Naive thymus-derived CD4-positive, alpha-beta T cell (primary cell): ENCODE data around the gene ANKRD1. TPM values are rescaled to one million over a fixed set of nuclear protein-coding genes. Genes with fewer than 3 reads are reported as not detected.

Experiments used
- ATAC-seq: fragments of 150-1000 bp; cut with Tn5 transposase; 2 replicates; pipeline ENCODE4 v1.10.0; 2021; ENCODE audit warnings: mild to moderate bottlenecking, moderate library complexity
- CTCF ChIA-PET: fragments of 350-600 bp; sonication (Branson Sonifier 250); formaldehyde crosslinking; loops from one replicate; lab custom pipeline; 2021; ENCODE audit warnings: antibody characterized with exemption; lab: Charles Lee
- POLR2A ChIA-PET: fragments of 350-600 bp; sonication (Branson Sonifier 250); formaldehyde crosslinking; loops from one replicate; lab custom pipeline; 2021; ENCODE audit warnings: antibody characterized with exemption, inconsistent platforms; lab: Charles Lee
- DNase-seq, 9 donors: peaks; one replicate each; pipeline versions ENCODE4 v3.0.0 to v3.0.0-alpha.2; 2020 to 2022; ENCODE audit warnings: mixed read lengths in 1 of 9
- H3K27ac ChIP-seq: one replicate; pipeline ENCODE4 v1.7.0; 2013; ENCODE audit warnings: mild to moderate bottlenecking, low read depth, low read length, moderate library complexity
- H3K27me3 ChIP-seq, 2 donors: one replicate each; pipeline ENCODE4 v1.7.0; 2013; ENCODE audit warnings: low read length in 2 of 2, mild to moderate bottlenecking in 2 of 2, moderate library complexity in 2 of 2; ENCODE audit not compliant: control insufficient read depth in 2 of 2, insufficient read depth in 2 of 2
- H3K36me3 ChIP-seq, 3 experiments: 1 replicate in 2 of 3; 2 replicates in 1 of 3; pipeline ENCODE4 v1.7.0; 2013; ENCODE audit warnings: low read length in 3 of 3, mild to moderate bottlenecking in 3 of 3, moderate library complexity in 1 of 3; ENCODE audit not compliant: insufficient read depth in 3 of 3, control insufficient read depth in 2 of 3
- H3K4me1 ChIP-seq, 2 donors: one replicate each; pipeline ENCODE4 v1.7.0; 2013; ENCODE audit warnings: low read length in 2 of 2, mild to moderate bottlenecking in 2 of 2, moderate library complexity in 1 of 2; ENCODE audit not compliant: control insufficient read depth in 2 of 2, insufficient read depth in 2 of 2
- H3K4me3 ChIP-seq: 2 replicates; pipeline ENCODE4 v1.7.0; 2013; ENCODE audit warnings: mild to moderate bottlenecking, low read length
- H3K9me3 ChIP-seq, 3 experiments: 1 replicate in 2 of 3; 2 replicates in 1 of 3; pipeline ENCODE4 v1.7.0; 2013; ENCODE audit warnings: low read length in 3 of 3; ENCODE audit not compliant: control insufficient read depth in 2 of 3
- H3K27ac Mint-ChIP-seq, 9 donors: one replicate each; pipeline ENCODE4 v1.8.0; 2020 to 2022; ENCODE audit warnings: mixed read lengths in 9 of 9, mild to moderate bottlenecking in 8 of 9, moderate library complexity in 5 of 9, inconsistent platforms in 2 of 9
- H3K27me3 Mint-ChIP-seq, 5 donors: one replicate each; pipeline ENCODE4 v1.8.0; 2021 to 2022; ENCODE audit warnings: mixed read lengths in 5 of 5, mild to moderate bottlenecking in 1 of 5
- H3K36me3 Mint-ChIP-seq, 5 donors: one replicate each; pipeline ENCODE4 v1.8.0; 2020 to 2022; ENCODE audit warnings: mixed read lengths in 5 of 5, mild to moderate bottlenecking in 3 of 5, inconsistent platforms in 1 of 5
- H3K4me1 Mint-ChIP-seq, 7 donors: one replicate each; pipeline ENCODE4 v1.8.0; 2020 to 2022; ENCODE audit warnings: mixed read lengths in 7 of 7, mild to moderate bottlenecking in 3 of 7, inconsistent platforms in 1 of 7
- H3K4me3 Mint-ChIP-seq, 10 donors: one replicate each; pipeline ENCODE4 v1.8.0; 2020 to 2022; ENCODE audit warnings: mild to moderate bottlenecking in 10 of 10, mixed read lengths in 10 of 10, moderate library complexity in 6 of 10, inconsistent platforms in 2 of 10
- H3K9me3 Mint-ChIP-seq, 11 donors: one replicate each; pipeline ENCODE4 v1.8.0; 2020 to 2022; ENCODE audit warnings: mixed read lengths in 11 of 11, mild to moderate bottlenecking in 4 of 11, inconsistent platforms in 1 of 11, moderate library complexity in 1 of 11
- intact Hi-C, 2 donors: fragments of 100-400 bp; cut with micrococcal nuclease; formaldehyde crosslinking; loops; one replicate each; pipeline ENCODE4 v1.15.1; 2023
- polyA plus RNA-seq, 2 donors: library from polyadenylated mRNA; unstranded; fragments of 300-500 nt; fragmentation: Illumina TruSeq; gene quantifications; one replicate each; pipeline ENCODE4 v1.2.3, GENCODE V29; 2021
- total RNA-seq, 6 experiments: library from RNA in 5 of 6; stranded (reverse) in 5 of 6; gene quantifications; 1 replicate in 5 of 6; 2 replicates in 1 of 6; pipeline ENCODE4 v1.2.3 and lab custom pipeline; 2021 to 2026

ANKRD1 gene
- total and polyA plus RNA-seq, 7 experiments from 2014 or later, result not detected

GRCh38 chr10:90965720-90966119 is 44.8 kb upstream of the ANKRD1 start:
- Histone ChIP-seq H3K27me3 (no peaks in the 10 kb centered on the region), H3K36me3 (no peaks in the 10 kb centered on the region), H3K27ac (no peak overlapping the region), H3K4me1 (no peaks in the 10 kb centered on the region), H3K9me3 (no peaks in the 10 kb centered on the region), H3K4me3 (no peak overlapping the region)
- no peak for ATAC-seq
- Mint-ChIP-seq H3K4me3 (no peak overlapping the region), H3K36me3 (no peaks in the 10 kb centered on the region), H3K27ac (no peak overlapping the region), H3K9me3 (no peaks in the 10 kb centered on the region), H3K4me1 (no peaks in the 10 kb centered on the region), H3K27me3 (peaks cover 4 to 18% (median 10%) of the 10 kb centered on the region in 5 donors)
- no peak for DNase-seq
- POLR2A ChIA-PET, result no interaction called here
- CTCF ChIA-PET, result no interaction called here
- intact Hi-C loops, result no loop called here

DNA sequence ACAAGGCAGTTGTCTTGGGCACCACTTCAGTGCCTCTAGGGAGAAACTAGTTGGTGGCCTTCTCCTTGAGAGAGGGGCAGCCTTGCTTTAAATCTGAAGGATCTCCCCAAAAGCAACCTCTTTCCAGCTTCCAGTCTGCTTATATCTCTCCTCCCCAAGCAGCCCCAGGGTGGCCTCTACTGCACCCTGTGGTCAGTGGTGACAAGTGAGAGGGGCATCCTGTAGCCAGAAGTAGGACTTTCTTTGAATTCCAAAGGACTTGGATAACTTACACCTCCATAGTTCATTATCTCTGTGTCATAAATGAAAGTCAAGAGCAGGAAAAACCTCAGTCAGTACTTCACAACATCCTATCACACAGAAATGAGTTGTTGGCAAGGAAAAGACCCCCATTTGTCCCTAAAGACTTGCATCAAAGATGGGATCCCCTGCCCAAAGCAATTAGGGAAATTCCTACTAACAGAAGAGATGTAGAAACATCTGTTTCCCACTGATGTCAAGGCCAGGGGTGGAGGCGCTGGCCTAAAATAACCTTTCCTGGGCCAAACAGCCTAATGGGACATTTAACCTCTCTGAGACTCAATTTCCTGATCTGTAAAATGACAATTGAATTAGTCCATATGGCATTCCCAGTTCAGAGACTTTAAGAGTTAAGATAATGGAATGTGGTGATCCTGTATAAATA is 44.0 kb upstream of the ANKRD1 start:
- DNase-seq, result no peak
- Mint-ChIP-seq H3K27me3 (peaks cover 4 to 12% (median 8%) of the 10 kb centered on the region in 5 donors), H3K4me1 (peaks cover 0 to 3% (median 0%) of the 10 kb centered on the region in 7 donors), H3K36me3 (no peaks in the 10 kb centered on the region), H3K9me3 (no peaks in the 10 kb centered on the region), H3K4me3 (no peak overlapping the region), H3K27ac (no peak overlapping the region)
- no peaks in the 10 kb centered on the region for H3K9me3 ChIP-seq
- ChIA-PET POLR2A (no interaction called here), CTCF (no interaction called here)
- H3K36me3 ChIP-seq, result no peaks in the 10 kb centered on the region
- intact Hi-C loops, result no loop called here
- no peaks in the 10 kb centered on the region for H3K27me3 ChIP-seq
- no peak for ATAC-seq
- H3K4me1 ChIP-seq, result no peaks in the 10 kb centered on the region
- H3K27ac ChIP-seq, result no peak overlapping the region
- no peak overlapping the region for H3K4me3 ChIP-seq

- peaks cover 0 to 3% (median 0%) of the 10 kb centered on the region in 7 donors for H3K4me1 Mint-ChIP-seq
- ATAC-seq, result no peak
These were observed 42.4 kb upstream of the ANKRD1 start for GRCh38 chr10:90963331-90963730.

GRCh38 chr10:90960355-90960814 is 39.5 kb upstream of the ANKRD1 start:
- H3K27me3 Mint-ChIP-seq, result peaks cover 0 to 2% (median 0%) of the 10 kb centered on the region in 5 donors
- POLR2A ChIA-PET, result no interaction called here
- no peak overlapping the region for H3K27ac ChIP-seq
- intact Hi-C loops, result no loop called here
- H3K27me3 ChIP-seq, result no peaks in the 10 kb centered on the region
- H3K36me3 ChIP-seq, result no peaks in the 10 kb centered on the region
- CTCF ChIA-PET, result no interaction called here
- H3K9me3 Mint-ChIP-seq, result peaks cover 0 to 2% (median 0%) of the 10 kb centered on the region in 11 donors
- H3K9me3 ChIP-seq, result no peaks in the 10 kb centered on the region
- H3K4me3 ChIP-seq, result no peak overlapping the region
- no peaks in the 10 kb centered on the region for H3K4me1 ChIP-seq
- H3K36me3 Mint-ChIP-seq, result peaks cover 0 to 2% (median 0%) of the 10 kb centered on the region in 5 donors
- no peak for DNase-seq
- peaks cover 0 to 3% (median 0%) of the 10 kb centered on the region in 7 donors for H3K4me1 Mint-ChIP-seq
- ATAC-seq, result no peak
- no peak overlapping the region for H3K4me3 Mint-ChIP-seq
- H3K27ac Mint-ChIP-seq, result no peak overlapping the region

More at GRCh38 chr10:90963331-90963730, 42.4 kb upstream of the ANKRD1 start:
- Histone ChIP-seq H3K4me3 (no peak overlapping the region), H3K36me3 (no peaks in the 10 kb centered on the region), H3K9me3 (no peaks in the 10 kb centered on the region), H3K27me3 (no peaks in the 10 kb centered on the region), H3K4me1 (no peaks in the 10 kb centered on the region), H3K27ac (no peak overlapping the region)
- ChIA-PET POLR2A (no interaction called here), CTCF (no interaction called here)
- Mint-ChIP-seq H3K36me3 (no peaks in the 10 kb centered on the region), H3K27ac (no peak overlapping the region), H3K4me3 (no peak overlapping the region), H3K27me3 (peaks cover 4 to 10% (median 5%) of the 10 kb centered on the region in 5 donors), H3K9me3 (no peaks in the 10 kb centered on the region)
- DNase-seq, result no peak
- intact Hi-C loops, result no loop called here

DNA sequence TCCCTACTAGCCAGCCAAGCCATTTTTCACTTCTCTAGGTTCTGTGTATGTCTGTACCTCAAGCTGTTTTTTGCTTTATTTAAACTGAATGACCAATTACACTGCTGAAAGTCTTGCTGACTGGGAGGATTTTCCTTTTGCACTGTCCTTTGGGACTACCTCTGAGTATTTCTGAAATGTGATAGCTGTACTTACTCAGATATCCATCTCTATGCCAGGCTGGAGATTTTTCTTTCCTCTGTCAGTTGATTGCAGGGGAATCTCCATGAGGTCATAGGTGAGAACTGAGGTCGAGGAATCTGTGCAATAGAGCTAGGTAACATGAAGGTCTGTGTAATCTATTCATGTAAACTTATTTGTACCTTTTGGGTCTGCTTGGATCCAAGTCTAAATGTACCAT is 38.9 kb upstream of the ANKRD1 start:
- no peaks in the 10 kb centered on the region for H3K36me3 ChIP-seq
- intact Hi-C loops, result no loop called here
- H3K9me3 Mint-ChIP-seq, result peaks cover 0 to 2% (median 0%) of the 10 kb centered on the region in 11 donors
- DNase-seq (no peak), ATAC-seq (no peak)
- peaks cover 0 to 3% (median 0%) of the 10 kb centered on the region in 7 donors for H3K4me1 Mint-ChIP-seq
- no peaks in the 10 kb centered on the region for H3K27me3 ChIP-seq
- H3K27me3 Mint-ChIP-seq, result peaks cover 0 to 3% (median 0%) of the 10 kb centered on the region in 5 donors
- no peaks in the 10 kb centered on the region for H3K4me1 ChIP-seq
- no peak overlapping the region for H3K27ac ChIP-seq
- peaks cover 0 to 2% (median 0%) of the 10 kb centered on the region in 5 donors for H3K36me3 Mint-ChIP-seq
- no peaks in the 10 kb centered on the region for H3K9me3 ChIP-seq
- H3K4me3 Mint-ChIP-seq, result no peak overlapping the region
- no peak overlapping the region for H3K4me3 ChIP-seq
- POLR2A ChIA-PET, result no interaction called here
- H3K27ac Mint-ChIP-seq, result no peak overlapping the region
- CTCF ChIA-PET, result no interaction called here

DNA sequence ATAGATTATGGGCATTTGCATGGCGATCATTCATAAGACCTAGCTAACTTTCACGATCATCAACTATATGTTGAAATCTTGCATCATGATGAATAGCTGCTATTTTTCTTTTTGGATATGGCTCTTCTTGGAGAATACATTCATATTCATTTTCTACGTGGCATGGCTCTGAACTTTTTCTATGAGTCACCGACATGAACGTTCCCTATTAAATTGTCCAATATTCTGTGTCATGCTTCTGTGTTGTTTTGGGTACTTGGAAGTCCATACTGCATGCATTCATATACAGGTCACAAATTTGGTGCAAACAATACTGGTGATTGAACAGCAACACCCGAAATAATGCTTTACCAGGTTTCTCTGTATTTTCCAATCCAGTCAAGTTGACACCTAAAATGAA is 37.9 kb upstream of the ANKRD1 start:
- H3K4me3 ChIP-seq, result no peak overlapping the region
- no peaks in the 10 kb centered on the region for H3K27me3 ChIP-seq
- ATAC-seq (no peak), DNase-seq (no peak)
- Mint-ChIP-seq H3K36me3 (peaks cover 0 to 4% (median 0%) of the 10 kb centered on the region in 5 donors), H3K4me3 (no peak overlapping the region), H3K4me1 (peaks cover 0 to 3% (median 0%) of the 10 kb centered on the region in 7 donors), H3K9me3 (peaks cover 0 to 3% (median 2%) of the 10 kb centered on the region in 11 donors), H3K27ac (no peak overlapping the region), H3K27me3 (peaks cover 0 to 3% (median 0%) of the 10 kb centered on the region in 5 donors)
- H3K4me1 ChIP-seq, result no peaks in the 10 kb centered on the region
- POLR2A ChIA-PET, result no interaction called here
- H3K27ac ChIP-seq, result no peak overlapping the region
- intact Hi-C loops, result no loop called here
- no peaks in the 10 kb centered on the region for H3K9me3 ChIP-seq
- no peaks in the 10 kb centered on the region for H3K36me3 ChIP-seq
- CTCF ChIA-PET, result no interaction called here
